HEK293 (cell line): ENCODE data around the gene FKBP8.

Experiments used
- BCL11A ChIP-seq: fragments of 450-650 bp; formaldehyde crosslinking; IDR thresholded peaks from 2 replicates; pipeline ENCODE4 v1.5.1; 2016; ENCODE audit warnings: low read depth, missing biosample characterization, missing genetic modification characterization
- CTCF ChIP-seq: fragments of 450-650 bp; formaldehyde crosslinking; IDR thresholded peaks from 2 replicates; pipeline ENCODE4 v1.5.1; 2016; ENCODE audit warnings: missing biosample characterization, missing genetic modification characterization
- SCRT2 ChIP-seq: fragments of 450-650 bp; formaldehyde crosslinking; IDR thresholded peaks from 2 replicates; pipeline ENCODE4 v1.5.1; 2016; ENCODE audit warnings: missing biosample characterization, missing genetic modification characterization
- ZNF274 ChIP-seq, 2 experiments: fragments of 200-500 bp in 1 of 2; fragments of 450-650 bp in 1 of 2; sonication (Bioruptor generic) in 1 of 2; formaldehyde crosslinking in 1 of 2; IDR thresholded peaks; 2 replicates each; pipeline versions ENCODE4 v1.5.1 to v1.6.1; 2014 to 2016; ENCODE audit warnings: borderline replicate concordance in 1 of 2, inconsistent platforms in 1 of 2, low read length in 1 of 2, missing biosample characterization in 1 of 2, missing genetic modification characterization in 1 of 2
- ZNF341 ChIP-seq: fragments of 450-650 bp; formaldehyde crosslinking; IDR thresholded peaks from 2 replicates; pipeline ENCODE4; 2016; ENCODE audit warnings: low read depth, missing biosample characterization, missing genetic modification characterization
- ZNF660 ChIP-seq: fragments of 450-650 bp; IDR thresholded peaks from 2 replicates; pipeline ENCODE4 v1.5.1; 2018; ENCODE audit warnings: missing biosample characterization, mild to moderate bottlenecking, missing genetic modification characterization
- ZNF768 ChIP-seq: fragments of 450-650 bp; formaldehyde crosslinking; IDR thresholded peaks from 2 replicates; pipeline ENCODE4 v1.5.1; 2018; ENCODE audit warnings: missing biosample characterization, mild to moderate bottlenecking, missing genetic modification characterization
- ZNF830 ChIP-seq: fragments of 450-650 bp; IDR thresholded peaks from 2 replicates; pipeline ENCODE4 v1.5.0; 2018; ENCODE audit warnings: missing biosample characterization, missing genetic modification characterization, low read depth, mild to moderate bottlenecking, moderate library complexity
- TF ChIP-seq, protein P1 (sequence below): fragments of 450-650 bp; formaldehyde crosslinking; IDR thresholded peaks from 2 replicates; pipeline ENCODE4 v1.5.1; 2017; ENCODE audit warnings: missing biosample characterization, missing genetic modification characterization
- TF ChIP-seq, protein P2 (sequence below): fragments of 450-650 bp; formaldehyde crosslinking; IDR thresholded peaks from 2 replicates; pipeline ENCODE4 v1.5.1; 2016; ENCODE audit warnings: missing biosample characterization, missing genetic modification characterization
- TF ChIP-seq, protein P3 (sequence below): fragments of 450-650 bp; formaldehyde crosslinking; IDR thresholded peaks from 2 replicates; pipeline ENCODE4 v1.5.1; 2016; ENCODE audit warnings: missing biosample characterization, missing genetic modification characterization

GRCh38 chr19:18517606-18518005, 25.8 kb downstream of the FKBP8 start:
- TF ChIP-seq CTCF (tag by site-specific recombination), result no peak
- TF ChIP-seq, protein P1, sequence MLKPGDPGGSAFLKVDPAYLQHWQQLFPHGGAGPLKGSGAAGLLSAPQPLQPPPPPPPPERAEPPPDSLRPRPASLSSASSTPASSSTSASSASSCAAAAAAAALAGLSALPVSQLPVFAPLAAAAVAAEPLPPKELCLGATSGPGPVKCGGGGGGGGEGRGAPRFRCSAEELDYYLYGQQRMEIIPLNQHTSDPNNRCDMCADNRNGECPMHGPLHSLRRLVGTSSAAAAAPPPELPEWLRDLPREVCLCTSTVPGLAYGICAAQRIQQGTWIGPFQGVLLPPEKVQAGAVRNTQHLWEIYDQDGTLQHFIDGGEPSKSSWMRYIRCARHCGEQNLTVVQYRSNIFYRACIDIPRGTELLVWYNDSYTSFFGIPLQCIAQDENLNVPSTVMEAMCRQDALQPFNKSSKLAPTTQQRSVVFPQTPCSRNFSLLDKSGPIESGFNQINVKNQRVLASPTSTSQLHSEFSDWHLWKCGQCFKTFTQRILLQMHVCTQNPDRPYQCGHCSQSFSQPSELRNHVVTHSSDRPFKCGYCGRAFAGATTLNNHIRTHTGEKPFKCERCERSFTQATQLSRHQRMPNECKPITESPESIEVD (tag by site-specific recombination), result no peak
- TF ChIP-seq, protein P2, sequence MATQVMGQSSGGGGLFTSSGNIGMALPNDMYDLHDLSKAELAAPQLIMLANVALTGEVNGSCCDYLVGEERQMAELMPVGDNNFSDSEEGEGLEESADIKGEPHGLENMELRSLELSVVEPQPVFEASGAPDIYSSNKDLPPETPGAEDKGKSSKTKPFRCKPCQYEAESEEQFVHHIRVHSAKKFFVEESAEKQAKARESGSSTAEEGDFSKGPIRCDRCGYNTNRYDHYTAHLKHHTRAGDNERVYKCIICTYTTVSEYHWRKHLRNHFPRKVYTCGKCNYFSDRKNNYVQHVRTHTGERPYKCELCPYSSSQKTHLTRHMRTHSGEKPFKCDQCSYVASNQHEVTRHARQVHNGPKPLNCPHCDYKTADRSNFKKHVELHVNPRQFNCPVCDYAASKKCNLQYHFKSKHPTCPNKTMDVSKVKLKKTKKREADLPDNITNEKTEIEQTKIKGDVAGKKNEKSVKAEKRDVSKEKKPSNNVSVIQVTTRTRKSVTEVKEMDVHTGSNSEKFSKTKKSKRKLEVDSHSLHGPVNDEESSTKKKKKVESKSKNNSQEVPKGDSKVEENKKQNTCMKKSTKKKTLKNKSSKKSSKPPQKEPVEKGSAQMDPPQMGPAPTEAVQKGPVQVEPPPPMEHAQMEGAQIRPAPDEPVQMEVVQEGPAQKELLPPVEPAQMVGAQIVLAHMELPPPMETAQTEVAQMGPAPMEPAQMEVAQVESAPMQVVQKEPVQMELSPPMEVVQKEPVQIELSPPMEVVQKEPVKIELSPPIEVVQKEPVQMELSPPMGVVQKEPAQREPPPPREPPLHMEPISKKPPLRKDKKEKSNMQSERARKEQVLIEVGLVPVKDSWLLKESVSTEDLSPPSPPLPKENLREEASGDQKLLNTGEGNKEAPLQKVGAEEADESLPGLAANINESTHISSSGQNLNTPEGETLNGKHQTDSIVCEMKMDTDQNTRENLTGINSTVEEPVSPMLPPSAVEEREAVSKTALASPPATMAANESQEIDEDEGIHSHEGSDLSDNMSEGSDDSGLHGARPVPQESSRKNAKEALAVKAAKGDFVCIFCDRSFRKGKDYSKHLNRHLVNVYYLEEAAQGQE (tag by site-specific recombination), result no peak
- TF ChIP-seq, protein P3, sequence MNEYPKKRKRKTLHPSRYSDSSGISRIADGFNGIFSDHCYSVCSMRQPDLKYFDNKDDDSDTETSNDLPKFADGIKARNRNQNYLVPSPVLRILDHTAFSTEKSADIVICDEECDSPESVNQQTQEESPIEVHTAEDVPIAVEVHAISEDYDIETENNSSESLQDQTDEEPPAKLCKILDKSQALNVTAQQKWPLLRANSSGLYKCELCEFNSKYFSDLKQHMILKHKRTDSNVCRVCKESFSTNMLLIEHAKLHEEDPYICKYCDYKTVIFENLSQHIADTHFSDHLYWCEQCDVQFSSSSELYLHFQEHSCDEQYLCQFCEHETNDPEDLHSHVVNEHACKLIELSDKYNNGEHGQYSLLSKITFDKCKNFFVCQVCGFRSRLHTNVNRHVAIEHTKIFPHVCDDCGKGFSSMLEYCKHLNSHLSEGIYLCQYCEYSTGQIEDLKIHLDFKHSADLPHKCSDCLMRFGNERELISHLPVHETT, result no peak
- no peak for TF ChIP-seq ZNF274 (IDR thresholded peaks at IDR 0.05; ENCODE audit: low read length)
- no peak for TF ChIP-seq ZNF274 (tag by site-specific recombination; IDR thresholded peaks at IDR 0.05; ENCODE audit: borderline replicate concordance)
- no peak for TF ChIP-seq BCL11A (tag by site-specific recombination)
- TF ChIP-seq SCRT2 (tag by site-specific recombination), result no peak
- no peak for TF ChIP-seq ZNF768 (tag by site-specific recombination)
- TF ChIP-seq ZNF830 (tag by site-specific recombination), result no peak
- no peak for TF ChIP-seq ZNF660 (tag by site-specific recombination)
- TF ChIP-seq ZNF341 (tag by site-specific recombination), result no peak
